GM18498 (cell line): ENCODE results near the gene ATP10B.

Experiments used
- ATAC-seq: cut with Tn5 transposase; IDR thresholded peaks from one replicate; pipeline ENCODE4 v1.9.1; 2021; ENCODE audit warnings: mild to moderate bottlenecking, moderate library complexity; ENCODE audit not compliant: unreplicated experiment

Gene ATP10B

DNA sequence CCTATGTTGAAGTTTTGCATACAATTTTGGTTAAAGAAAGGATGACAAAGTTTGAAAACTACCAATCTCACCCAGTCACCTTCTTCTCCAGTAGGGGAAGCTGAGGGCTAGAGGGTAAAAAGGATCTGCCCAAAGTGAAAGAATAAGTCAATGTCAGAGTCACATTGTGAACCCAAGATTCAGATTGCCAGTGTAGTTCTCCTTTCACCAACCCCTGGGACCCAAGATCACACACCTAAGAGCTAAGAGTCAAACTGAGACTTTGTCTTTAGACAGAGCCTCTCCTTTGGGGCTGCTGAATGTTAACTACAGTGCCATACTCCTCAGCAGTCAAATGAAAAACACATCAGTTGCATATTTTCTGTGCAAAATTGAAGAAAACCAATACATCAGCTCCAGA lies 210.6 kb downstream of the ATP10B start:
- peak; percentile 62 for ATAC-seq

DNA sequence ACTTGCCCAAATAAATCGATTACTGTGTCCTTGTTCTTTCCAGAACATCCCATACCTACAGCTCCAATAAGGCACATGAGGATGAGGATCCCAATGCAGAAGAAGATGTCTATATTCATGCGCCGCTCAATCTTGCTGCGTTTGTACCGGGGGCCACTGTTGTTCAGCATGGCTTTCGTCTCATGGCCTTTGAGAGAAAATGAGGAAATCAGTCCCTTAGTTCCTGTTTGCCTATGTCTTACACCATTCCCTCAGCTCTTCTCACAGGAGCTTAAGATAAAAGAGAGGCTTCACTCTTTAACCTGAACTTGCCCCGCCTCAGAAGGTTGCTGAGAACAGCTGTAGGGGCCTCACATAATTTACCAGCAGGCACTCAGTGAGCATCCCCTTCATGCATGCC lies 211.6 kb downstream of the ATP10B start:
- no peak for ATAC-seq

DNA sequence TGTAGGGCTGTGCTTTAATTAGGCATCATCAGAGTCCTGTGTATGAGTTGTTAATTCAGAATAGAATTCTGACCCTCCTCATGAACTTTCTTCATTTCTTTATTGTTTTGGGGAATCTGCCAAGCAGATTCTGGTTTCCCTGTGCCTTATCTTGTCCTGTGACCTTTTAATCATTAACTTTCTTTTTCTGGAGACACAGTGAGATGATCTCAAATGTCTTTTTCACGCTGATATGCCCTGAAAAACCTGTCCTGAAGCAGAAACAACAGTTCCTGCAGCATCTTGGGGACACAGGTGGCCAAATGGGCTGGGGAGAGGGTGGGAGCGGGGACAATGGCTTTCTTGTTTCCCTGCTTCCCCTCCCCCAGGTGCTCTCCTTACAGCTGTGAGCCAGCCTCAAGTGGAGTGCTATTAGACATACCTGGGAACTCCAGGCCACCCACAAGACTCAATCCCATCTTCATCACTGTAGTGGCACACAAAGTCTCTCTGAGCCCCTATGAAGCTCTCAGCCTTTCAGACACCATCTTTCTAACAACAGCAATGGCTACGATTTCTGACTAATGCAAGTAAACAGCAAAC lies 213.8 kb downstream of the ATP10B start:
- ATAC-seq: no peak

DNA sequence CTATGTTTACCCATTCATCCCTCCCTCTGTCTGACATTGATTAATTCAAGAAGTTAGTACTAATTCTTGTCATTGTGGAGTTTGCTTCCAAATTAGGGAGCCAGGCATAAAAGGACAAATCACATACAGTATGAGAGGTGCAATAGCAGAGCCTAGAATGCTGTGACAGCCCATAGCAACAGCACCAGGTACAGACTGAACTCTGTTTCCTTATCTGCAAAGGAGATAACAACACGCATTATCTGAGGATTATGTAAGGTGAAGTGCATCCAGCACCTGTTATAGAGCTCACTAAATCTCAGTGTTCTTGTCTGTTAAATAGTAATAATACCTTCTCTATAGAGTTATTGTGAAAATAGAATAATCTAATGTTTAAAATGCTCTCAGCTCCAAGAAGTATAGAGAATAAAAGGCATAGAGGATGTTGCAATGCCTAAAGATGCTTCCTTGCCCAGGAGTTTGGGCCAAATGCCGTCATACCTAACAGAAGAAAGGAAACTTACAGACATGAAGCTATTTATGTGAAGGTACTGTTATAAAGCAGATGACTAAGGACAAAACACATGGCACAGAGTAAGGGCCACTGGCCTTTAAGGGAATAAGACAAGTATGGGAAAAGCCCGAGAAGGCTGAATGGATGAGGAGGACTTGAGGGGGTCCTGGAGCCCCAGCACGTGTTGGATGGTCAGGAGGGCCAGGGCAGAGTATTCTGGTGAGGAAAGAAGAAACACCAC lies 214.5 kb downstream of the ATP10B start:
- ATAC-seq: no peak

DNA sequence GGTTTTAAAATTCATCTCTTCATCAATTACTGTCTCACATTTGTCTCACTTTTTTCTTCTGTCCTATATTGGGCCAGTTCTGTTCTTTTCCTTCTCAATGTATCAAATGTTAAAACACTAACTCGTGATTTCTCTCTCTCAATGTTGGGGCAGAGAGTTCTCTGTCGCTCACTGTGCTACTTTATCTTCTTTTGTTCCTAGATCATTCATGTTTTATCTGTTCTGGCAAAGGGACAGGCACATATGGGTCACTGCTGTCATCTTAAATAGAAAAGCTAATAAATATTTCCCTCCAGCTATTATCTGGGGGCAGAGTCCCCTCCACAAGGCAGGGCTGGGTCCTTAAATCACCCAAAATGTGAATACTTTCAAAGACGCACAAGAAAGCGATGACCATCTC lies 216.3 kb downstream of the ATP10B start:
- no peak for ATAC-seq

DNA sequence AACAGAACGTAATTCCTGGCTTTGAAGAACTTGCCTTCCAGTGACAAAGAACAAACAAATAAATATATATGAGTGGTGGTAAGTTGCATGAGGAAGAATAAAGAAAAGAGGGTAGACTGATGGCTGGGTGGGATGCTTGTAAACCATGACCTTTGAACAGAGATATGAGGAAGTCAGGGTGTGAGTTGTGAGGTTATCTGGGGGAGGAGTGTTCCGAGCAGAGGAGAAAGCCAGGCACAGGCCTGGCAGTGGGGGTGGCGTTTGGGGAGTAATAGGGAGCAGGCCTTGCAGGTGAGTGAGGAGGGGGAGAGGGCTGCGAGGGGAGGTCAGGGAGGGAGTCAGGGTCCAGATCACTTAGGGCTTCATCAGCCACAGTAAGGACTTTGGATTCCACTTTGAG lies 217.0 kb downstream of the ATP10B start:
- ATAC-seq: no peak

DNA sequence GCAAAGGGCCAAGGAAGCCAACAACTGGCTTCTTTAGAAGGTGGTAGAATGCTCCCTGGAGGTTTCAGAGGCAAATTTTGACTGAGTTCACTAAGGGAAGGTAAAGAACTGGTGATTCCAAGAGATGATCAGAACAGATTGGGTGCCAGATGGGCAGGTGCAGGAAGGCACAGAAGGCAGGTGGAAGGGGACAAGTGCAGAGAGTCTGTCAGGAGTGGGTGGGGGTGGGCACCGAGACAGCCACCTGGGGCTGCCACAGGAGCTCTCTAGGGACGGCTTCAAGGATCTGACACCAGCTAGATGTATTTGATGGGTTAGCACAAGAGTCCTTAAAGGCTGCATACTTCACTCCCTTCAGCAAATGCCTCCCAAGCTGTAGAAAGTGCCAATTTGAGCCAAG lies 223.0 kb downstream of the ATP10B start:
- ATAC-seq: no peak

DNA sequence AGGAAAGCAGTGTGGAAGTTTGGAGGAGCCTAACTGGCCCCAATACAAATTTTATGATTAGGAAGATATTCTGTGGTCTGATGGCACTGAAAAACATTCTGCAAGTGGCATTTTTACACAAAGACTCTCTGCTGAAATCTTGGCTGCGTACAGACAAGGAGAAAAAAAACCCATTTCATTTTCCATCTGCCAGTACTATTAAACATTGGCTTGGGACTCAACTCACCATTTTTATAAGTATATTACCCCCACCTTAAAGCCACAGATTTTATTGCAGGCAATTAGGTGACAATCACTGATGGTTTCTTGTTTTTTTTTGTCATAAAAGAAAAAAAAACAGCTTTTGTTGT lies 223.4 kb downstream of the ATP10B start:
- no peak for ATAC-seq

DNA sequence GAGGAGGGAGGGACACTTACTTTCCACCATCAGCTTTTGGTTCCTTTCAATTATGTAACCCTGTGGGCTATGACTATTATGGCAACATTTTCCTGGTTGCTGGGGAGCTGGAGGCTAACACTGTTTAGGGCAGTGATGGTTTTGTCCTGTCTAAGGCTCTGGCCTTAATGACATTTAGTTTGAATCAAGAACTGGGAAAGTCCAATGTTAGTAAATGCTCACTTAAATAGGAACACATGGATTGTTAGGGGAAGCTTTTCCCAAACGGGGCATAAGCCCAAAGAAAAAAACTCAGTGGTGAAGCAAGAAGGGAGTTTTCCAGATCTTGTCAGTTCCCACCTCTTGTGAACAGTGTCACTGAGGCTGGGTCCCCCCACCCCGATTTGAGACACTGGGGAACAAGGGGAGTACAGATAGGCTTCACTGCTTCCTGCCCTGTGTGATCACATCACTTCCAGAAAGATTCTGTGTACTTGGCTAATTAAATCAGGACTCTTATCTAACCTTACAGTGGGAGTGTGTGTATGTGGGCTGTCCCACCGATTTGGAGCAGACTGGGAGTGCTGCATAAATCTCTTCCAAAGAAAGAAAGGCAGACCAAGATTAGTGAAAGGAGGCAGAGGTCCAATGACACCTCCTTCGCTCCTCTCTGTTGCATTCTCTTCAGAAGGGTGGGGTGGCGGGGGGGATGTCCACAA lies 223.9 kb downstream of the ATP10B start:
- ATAC-seq: no peak

DNA sequence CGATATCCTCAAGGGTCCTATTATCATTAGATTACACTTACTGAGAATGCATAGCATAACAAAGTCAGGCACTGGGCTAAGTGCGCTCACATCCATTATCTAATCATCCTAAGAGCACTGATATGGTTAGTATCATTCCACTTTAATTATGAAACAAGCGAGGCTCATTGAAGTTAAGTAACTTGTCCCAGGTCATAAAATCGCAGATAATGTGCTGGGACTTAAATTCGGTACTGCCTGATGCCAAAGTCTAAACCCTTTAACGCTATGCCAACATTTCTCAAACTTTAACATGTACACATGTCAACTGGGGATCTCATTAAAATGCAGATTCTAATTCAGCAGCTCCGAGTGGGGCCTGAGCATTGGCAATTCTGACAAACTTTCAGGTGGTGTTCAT lies 225.7 kb downstream of the ATP10B start:
- no peak for ATAC-seq

DNA sequence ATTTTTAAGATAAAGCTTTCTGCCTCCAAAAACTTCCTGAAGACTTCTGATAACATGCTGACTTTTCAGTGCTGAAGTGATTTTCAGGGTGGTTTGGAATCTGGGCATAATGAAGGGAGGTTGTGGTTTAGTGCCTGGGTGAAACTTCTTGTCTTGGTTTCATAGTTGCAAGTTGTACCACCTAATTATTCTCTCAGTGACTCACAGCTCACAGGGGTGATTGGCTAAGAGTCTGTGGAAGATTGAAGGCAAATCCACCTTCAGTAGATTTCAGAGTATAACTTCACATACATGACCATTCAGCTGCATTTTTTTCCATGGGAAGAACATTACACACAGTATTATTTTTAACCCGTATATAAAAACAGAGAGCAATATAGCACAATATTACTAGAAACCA lies 230.5 kb downstream of the ATP10B start:
- ATAC-seq: no peak

DNA sequence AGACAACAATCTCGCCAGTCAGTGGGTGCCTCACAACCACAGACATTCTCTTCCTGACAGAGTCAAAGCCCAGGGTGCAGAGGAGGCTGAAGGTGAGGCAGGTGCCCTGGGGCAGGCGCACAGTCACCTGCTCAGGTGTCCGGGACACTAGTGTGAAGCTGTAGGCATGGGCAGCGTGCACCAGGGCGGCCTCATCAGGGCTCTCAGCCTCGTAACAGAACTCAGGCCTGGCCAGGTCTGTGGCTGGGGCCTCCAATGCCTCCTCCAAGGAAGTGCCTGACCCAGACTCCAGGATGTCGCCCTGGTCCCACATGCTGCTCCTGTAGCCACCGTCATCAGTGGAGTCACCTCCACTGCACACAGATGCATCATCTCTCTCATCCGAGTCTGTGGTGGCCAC lies 231.6 kb downstream of the ATP10B start:
- no peak for ATAC-seq

DNA sequence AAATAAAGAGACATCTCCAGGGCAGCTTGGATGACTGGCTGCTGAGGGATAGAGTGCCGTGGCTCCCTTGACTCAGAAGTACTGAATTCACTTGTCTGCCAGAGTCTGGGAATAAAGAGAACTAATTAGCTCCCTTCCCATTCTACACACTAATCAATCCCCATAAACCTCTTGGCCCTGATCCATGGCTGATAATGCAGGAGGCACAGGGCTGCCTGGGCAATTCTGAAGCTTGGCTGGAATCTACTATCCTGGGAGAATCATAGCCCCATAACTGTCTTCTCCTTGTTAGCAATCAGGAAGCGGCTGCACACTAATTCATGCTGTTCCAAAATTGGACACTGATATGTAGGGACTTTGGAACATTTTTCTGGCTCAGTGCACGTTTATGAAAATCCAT lies 232.6 kb downstream of the ATP10B start:
- ATAC-seq: no peak

DNA sequence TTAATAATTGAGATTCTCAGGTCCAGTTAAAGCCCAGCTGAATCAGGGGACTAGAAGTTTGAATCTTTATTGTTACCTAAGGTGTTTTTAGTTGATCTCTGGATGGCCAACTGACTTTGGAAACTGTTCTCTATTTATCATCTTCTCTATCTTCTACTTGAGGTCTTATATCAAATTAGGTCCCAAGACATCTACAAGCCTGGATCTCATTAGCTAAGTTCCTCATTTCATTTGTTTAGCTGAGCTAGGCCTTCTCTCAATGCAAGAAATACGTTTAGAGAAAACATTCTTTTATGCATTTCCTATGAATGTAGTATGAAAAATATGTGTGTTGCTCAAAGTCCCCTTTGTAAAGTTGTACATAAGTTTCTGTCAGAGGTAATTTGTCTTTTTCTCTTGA lies 233.7 kb downstream of the ATP10B start:
- ATAC-seq: no peak

DNA sequence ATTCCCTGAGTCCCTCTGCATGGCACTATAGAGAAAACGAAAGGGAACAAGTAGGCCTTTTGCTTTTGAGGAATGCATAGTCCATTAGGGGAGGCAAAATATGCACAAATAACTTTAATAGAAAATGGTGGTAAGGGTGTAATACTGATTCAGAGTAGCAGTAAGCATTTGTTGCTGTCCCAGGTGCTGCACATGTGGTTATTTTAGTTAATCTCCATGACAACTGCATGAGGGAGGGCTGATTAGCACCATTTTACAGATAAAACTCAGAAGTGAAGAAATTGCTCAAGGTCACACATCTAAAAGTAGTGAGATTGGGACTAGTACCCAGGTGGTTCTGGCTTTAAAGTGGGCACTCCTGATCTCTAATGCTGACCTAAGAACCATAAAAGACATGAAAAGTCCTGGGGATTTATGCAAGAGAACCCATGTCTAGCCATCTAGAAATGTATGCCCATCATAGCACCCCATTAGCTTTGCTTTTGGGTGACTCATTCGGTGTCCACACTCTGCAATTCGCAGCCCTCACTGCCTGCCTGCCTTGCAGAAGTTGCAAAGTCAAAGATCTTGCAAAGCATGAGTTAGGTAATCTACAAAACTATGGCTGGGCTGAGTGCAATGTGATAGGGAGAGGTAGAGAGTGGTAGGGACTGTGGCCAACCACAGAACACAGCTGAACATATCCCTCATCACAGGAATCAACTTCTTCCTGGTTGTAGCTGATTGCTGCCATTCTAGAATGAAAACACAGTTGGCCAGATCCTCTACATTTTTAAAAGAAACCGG lies 235.1 kb downstream of the ATP10B start:
- no peak for ATAC-seq

DNA sequence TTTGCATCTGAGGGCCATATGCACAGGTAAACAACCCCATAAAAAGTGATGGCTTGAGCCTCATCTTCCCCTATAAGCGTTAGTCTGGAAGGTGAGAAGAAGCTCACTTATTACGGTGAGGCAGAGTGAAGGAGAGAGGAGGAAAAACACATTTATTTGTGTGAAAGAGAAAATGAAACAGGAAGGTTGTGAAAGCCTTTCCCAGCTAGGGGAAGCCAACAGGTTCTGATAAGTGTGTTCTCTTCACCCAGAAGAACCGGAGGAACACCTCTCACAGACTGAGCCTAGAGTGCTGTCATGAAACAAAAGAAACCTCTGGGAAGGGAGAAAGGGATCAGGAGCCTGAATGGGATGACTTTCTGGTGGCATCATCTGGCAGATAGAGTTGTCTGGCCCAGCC lies 237.9 kb downstream of the ATP10B start:
- ATAC-seq: no peak

DNA sequence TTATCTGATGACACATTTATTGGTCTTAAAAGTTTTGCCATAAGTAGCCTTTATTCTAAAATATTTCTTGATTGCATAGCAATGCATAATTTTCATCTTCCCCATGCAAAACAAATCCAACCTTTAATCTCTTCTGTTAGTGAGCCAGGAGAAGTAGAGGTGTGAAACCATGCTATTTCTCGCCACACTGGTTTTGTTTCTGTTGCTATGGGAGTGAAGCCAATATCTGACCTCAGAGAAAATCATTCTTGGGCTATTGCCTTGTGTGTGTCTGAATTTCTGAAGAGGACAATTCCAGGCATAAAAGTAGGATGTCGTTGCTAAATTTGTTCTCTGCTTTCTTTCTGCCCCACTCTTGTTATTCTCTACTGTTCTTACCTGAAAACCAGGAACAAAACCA lies 246.7 kb downstream of the ATP10B start:
- ATAC-seq: peak; percentile 69

DNA sequence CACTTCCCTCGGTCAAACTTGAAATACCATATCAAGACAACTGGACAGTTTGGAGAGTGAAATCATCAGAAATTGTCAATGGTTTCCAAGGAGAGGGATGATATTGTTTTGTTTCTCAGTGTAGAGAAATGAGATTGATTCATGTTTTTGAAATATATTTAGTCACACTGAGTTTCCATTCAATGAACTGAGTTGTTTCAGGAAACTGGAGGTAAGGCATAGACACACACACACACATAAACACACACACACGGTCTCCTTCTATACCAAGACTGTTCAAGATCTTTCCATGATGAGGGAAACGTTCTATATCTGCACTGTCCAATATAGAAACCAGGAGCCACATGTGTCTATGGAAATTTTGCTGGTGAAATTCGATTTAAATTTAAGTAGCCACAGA lies 247.5 kb downstream of the ATP10B start:
- no peak for ATAC-seq

DNA sequence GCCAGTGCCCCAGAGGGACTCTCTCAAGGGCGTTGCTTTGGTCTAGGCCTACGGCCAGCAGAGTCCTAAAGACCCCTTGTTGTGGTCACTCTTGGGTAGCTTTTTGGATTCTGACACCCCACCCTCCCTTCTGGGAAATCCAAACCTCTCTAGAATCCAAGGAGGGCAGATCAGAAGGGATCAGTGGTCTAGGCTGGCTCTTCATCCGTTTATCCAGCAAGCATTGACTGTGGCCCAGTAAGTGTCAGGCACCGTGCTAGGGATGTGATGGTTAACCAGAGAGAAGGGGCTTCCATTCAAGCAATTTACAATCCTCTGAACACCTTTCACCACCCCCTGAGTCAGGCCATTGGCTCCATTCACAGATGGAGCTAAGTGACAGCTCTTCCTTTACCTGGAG lies 249.3 kb downstream of the ATP10B start:
- ATAC-seq: no peak

DNA sequence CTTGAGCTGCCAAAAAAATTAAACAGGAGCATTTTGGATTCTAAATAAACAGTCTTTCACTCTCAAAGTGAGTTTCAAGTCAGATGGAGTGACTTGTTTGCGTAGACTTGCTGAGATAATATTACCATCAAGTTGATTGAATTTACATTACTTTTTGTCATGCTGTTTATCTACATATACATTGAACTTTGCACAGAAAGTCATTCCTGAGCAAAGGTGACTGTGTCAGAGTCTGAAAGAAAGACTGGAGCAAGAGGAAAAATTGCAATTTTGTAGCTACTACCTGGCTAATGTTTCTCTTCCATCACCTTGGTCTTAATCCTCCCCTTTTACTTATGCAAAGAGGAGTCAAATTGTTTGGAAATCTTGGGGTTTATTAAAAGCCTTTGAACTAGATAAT lies 251.0 kb downstream of the ATP10B start:
- no peak for ATAC-seq

DNA sequence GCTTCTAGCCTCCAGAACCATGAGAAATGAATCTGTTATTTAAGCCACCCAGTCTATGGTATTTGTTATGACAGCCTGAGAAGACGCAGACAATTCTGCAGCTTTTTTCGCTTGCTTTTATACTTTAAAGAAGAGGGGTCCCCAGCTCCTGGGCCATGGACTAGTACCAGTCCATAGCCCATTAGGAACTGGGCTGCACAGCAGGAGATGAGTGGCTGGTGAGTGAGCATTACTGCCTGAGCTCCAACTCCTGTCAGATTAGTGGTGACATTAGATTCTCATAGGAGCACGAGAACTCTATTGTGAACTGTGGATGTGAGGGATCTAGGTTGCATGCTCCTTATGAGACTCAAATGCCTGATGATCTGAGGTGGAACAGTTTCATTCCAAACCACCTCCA lies 278.7 kb downstream of the ATP10B start:
- ATAC-seq: no peak
